OCI-LY7 (cell line): ENCODE results near the gene JAZF1. TPM values are rescaled to one million over a fixed set of nuclear protein-coding genes. Genes with fewer than 3 reads are reported as not detected.
A peak's percentile ranks its signal among the peaks of the same experiment; 100 is the strongest.

Experiments
- BruUV-seq: library from RNA; stranded (reverse); fragments of 400-500 nt; replicated peaks from 2 replicates; lab custom pipeline; 2021; lab: Mats Ljungman, UMichigan
- CTCF ChIA-PET: fragments of 300-600 bp; sonication (Branson Sonifier 250); formaldehyde crosslinking; loops from one replicate; lab custom pipeline; 2022; ENCODE audit warnings: antibody characterized with exemption; ENCODE audit not compliant: unreplicated experiment; lab: Charles Lee
- POLR2A ChIA-PET: fragments of 300-600 bp; sonication (Branson Sonifier 250); formaldehyde crosslinking; loops from one replicate; lab custom pipeline; 2022; ENCODE audit warnings: antibody characterized with exemption; lab: Charles Lee
- DNase-seq: peaks from one replicate; pipeline ENCODE4 v3.0.0-alpha.2; 2015; ENCODE audit warnings: low spot score
- H2AFZ ChIP-seq: fragments of 200-600 bp; sonication (generic), shearing (Covaris generic); 2 replicates; pipeline ENCODE4 v1.6.1; 2014; ENCODE audit warnings: mild to moderate bottlenecking, antibody characterized with exemption, low read length, moderate library complexity
- H3K27ac ChIP-seq: fragments of 200-600 bp; sonication (generic); 2 replicates; pipeline ENCODE4 v1.5.1; 2014; ENCODE audit warnings: mixed run types, low read depth, mild to moderate bottlenecking, moderate library complexity, low read length, inconsistent platforms; ENCODE audit not compliant: poor library complexity, severe bottlenecking
- H3K36me3 ChIP-seq: fragments of 200-600 bp; sonication (generic); 2 replicates; pipeline ENCODE4 v1.6.1; 2014; ENCODE audit warnings: mild to moderate bottlenecking, antibody characterized with exemption, low read length, moderate library complexity, mixed read lengths; ENCODE audit not compliant: insufficient read depth
- H3K4me1 ChIP-seq: fragments of 200-600 bp; sonication (generic); 2 replicates; pipeline ENCODE4 v1.5.1; 2014; ENCODE audit warnings: mild to moderate bottlenecking, low read length; ENCODE audit not compliant: insufficient read depth, poor library complexity, severe bottlenecking
- H3K4me2 ChIP-seq: fragments of 200-600 bp; sonication (generic); 2 replicates; pipeline ENCODE4 v1.6.1; 2014; ENCODE audit warnings: mild to moderate bottlenecking, low read length
- H3K4me3 ChIP-seq: fragments of 200-600 bp; sonication (generic); 2 replicates; pipeline ENCODE4 v1.5.1; 2014; ENCODE audit warnings: mild to moderate bottlenecking, low read depth, low read length; ENCODE audit not compliant: poor library complexity, severe bottlenecking
- H3K79me2 ChIP-seq: fragments of 200-600 bp; sonication (generic); 2 replicates; pipeline ENCODE4 v1.6.1; 2016; ENCODE audit warnings: low read depth, mild to moderate bottlenecking, low read length, moderate library complexity, mixed read lengths; ENCODE audit not compliant: insufficient read depth
- H3K9me2 ChIP-seq: fragments of 200-600 bp; sonication (generic); 2 replicates; pipeline ENCODE4 v1.6.1; 2016; ENCODE audit warnings: mild to moderate bottlenecking, low read length, mixed read lengths; ENCODE audit not compliant: insufficient read depth
- H3K9me3 ChIP-seq: fragments of 200-600 bp; sonication (generic); 2 replicates; pipeline ENCODE4 v1.6.1; 2014; ENCODE audit warnings: mild to moderate bottlenecking, mixed run types, low read length, mixed read lengths
- H4K20me1 ChIP-seq: fragments of 200-600 bp; sonication (generic); 2 replicates; pipeline ENCODE4 v1.6.1; 2014; ENCODE audit warnings: mild to moderate bottlenecking, antibody characterized with exemption, low read length, moderate library complexity, mixed read lengths; ENCODE audit not compliant: insufficient read depth
- CTCF ChIP-seq: fragments of 200-600 bp; sonication (generic); conservative IDR thresholded peaks from 2 replicates; pipeline ENCODE4 v1.5.1; 2014; ENCODE audit warnings: mild to moderate bottlenecking, antibody characterized with exemption, low read length, moderate library complexity, mixed read lengths
- EZH2phosphoT487 ChIP-seq: fragments of 200-600 bp; sonication (generic); IDR thresholded peaks from 2 replicates; pipeline ENCODE4 v1.6.1; 2018; ENCODE audit warnings: low read depth, borderline replicate concordance, mild to moderate bottlenecking, mixed run types, antibody characterized with exemption, low read length, moderate library complexity, mixed read lengths
- intact Hi-C: fragments of 100-400 bp; cut with micrococcal nuclease; formaldehyde crosslinking; loops from one replicate; pipeline ENCODE4 v1.10.0; 2022; ENCODE audit not compliant: unreplicated experiment
- total RNA-seq, 2 experiments: library from RNA; depleted of rRNA in 1 of 2; stranded (reverse); fragments of >200 nt in 1 of 2; shearing (Covaris generic) in 1 of 2; gene quantifications; 2 replicates each; pipeline ENCODE4 v1.2.3, GENCODE V29; 2014 to 2022

JAZF1 gene
- total RNA-seq, 2 experiments from 2014 or later = 6.3 to 25.0 TPM

- peaks cover 74% of the 10 kb centered on the region for H3K4me1 ChIP-seq
- H3K4me2 ChIP-seq = peak overlapping the region; percentile 18
- no peak overlapping the region for H3K4me3 ChIP-seq
- TF ChIP-seq EZH2phosphoT487 = no peak
- TF ChIP-seq CTCF = no peak
- ChIA-PET CTCF (no interaction called here), POLR2A (interaction anchor here (0.6 to 2.1 kb wide), 4 partner anchors 8 to 14 kb away, joined by 3 to 13 read pairs (median 6); no protein-coding TSS in a partner anchor)
- H3K36me3 ChIP-seq = no peaks in the 10 kb centered on the region
- intact Hi-C loops = no loop called here
- no peaks in the 10 kb centered on the region for H3K9me2 ChIP-seq
- H3K9me3 ChIP-seq = no peaks in the 10 kb centered on the region
- TSS peak; percentile 38 for BruUV-seq
- DNase-seq = no peak
- H3K27ac ChIP-seq = no peak overlapping the region
- peaks cover 57% of the 10 kb centered on the region for H3K79me2 ChIP-seq
- no peaks in the 10 kb centered on the region for H4K20me1 ChIP-seq
- no peak overlapping the region for H2AFZ ChIP-seq
Measured at GRCh38 chr7:28177836-28178235, 2.8 kb downstream of the JAZF1 start.

DNA sequence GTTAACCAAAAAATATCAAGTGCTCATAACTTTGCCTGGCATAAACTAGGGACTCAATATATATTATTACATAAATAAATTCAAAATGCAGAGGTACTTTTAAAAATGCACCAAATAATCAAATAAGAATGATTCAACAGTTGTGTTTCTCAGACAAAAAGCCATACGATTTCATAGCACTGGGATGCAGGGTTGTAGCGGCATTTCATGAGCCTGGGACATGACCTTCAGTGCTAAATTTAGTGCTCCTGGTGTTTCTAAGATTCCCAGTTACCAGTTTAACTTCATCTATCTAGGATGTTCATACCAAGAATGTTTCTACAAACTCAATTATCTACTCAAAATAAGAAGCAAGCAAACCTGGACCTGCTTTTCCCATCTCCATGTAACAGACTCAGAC is 4.0 kb downstream of the JAZF1 start:
- ChIA-PET CTCF (interaction anchor here (1.4 kb wide), 1 partner anchor 11 kb away, joined by 4 read pairs; no protein-coding TSS in a partner anchor), POLR2A (interaction anchor here (2.3 kb wide), 1 partner anchor 9 kb away, joined by 9 read pairs; no protein-coding TSS in a partner anchor)
- no peak overlapping the region for H3K27ac ChIP-seq
- no peaks in the 10 kb centered on the region for H3K9me2 ChIP-seq
- H2AFZ ChIP-seq = no peak overlapping the region
- peaks cover 68% of the 10 kb centered on the region for H3K4me1 ChIP-seq
- TF ChIP-seq CTCF = no peak
- no peak for TF ChIP-seq EZH2phosphoT487
- H3K9me3 ChIP-seq = no peaks in the 10 kb centered on the region
- no peaks in the 10 kb centered on the region for H4K20me1 ChIP-seq
- BruUV-seq = no TSS peak
- intact Hi-C loops = no loop called here
- peaks cover 64% of the 10 kb centered on the region for H3K79me2 ChIP-seq
- H3K4me2 ChIP-seq = peak overlapping the region; percentile 28; the same call in 1 of the 2 replicates
- H3K36me3 ChIP-seq = no peaks in the 10 kb centered on the region
- no peak for DNase-seq
- H3K4me3 ChIP-seq = no peak overlapping the region

DNA sequence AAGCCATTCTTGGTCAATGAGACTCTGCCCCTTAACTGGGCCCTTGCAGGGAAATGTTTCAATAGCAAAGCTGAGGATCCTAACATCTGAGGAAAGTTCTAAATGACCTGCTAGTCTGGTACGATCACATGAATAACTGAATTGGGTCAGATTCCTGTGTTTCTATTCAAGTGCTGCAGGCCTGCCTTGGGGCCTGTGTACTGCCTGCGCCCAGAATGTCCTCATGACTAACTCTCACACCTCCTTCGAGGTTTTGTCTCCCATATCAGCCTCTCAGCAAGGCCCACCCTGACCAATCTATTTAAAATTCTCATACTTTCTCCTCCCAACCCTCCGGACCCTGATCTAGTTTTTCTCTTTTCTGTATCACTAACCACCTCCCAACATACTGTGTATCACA is 4.4 kb downstream of the JAZF1 start:
- Histone ChIP-seq H4K20me1 (no peaks in the 10 kb centered on the region), H3K36me3 (no peaks in the 10 kb centered on the region), H3K9me2 (no peaks in the 10 kb centered on the region), H3K79me2 (peaks cover 64% of the 10 kb centered on the region), H3K4me3 (no peak overlapping the region), H3K4me2 (peak overlapping the region; percentile 28; the same call in 1 of the 2 replicates), H2AFZ (no peak overlapping the region), H3K27ac (no peak overlapping the region), H3K4me1 (peaks cover 68% of the 10 kb centered on the region), H3K9me3 (no peaks in the 10 kb centered on the region)
- ChIA-PET POLR2A (interaction anchor here (0.7 to 2.3 kb wide), 2 partner anchors 8 to 14 kb away, joined by 4 to 9 read pairs; no protein-coding TSS in a partner anchor), CTCF (interaction anchor here (1.4 kb wide), 1 partner anchor 11 kb away, joined by 4 read pairs; no protein-coding TSS in a partner anchor)
- no peak for DNase-seq
- TF ChIP-seq EZH2phosphoT487 (no peak), CTCF (no peak)
- intact Hi-C loops = no loop called here
- BruUV-seq = no TSS peak
